Heart left ventricle (tissue), 16 donors: ENCODE data around the gene IL11RA. TPM values are rescaled to one million over a fixed set of nuclear protein-coding genes. Genes with fewer than 3 reads are reported as not detected.

Experiments
- ATAC-seq, 4 donors: fragments of 200-7000 bp; cut with Tn5 transposase; one replicate each; pipeline ENCODE4 v1.9.1; 2020 to 2022; ENCODE audit warnings: moderate library complexity in 4 of 4, mild to moderate bottlenecking in 3 of 4, moderate number of reproducible peaks in 1 of 4
- DNase-seq, 5 donors: peaks; one replicate each; pipeline ENCODE4 v3.0.0-alpha.2; 2020
- H3K27ac ChIP-seq, 12 donors: fragments of 200-600 bp; sonication (generic) in 4 of 12; one replicate each; pipeline versions ENCODE4 v1.5.0 to v1.8.0; 2016 to 2022; ENCODE audit warnings: mild to moderate bottlenecking in 2 of 12
- H3K27me3 ChIP-seq, 9 donors: fragments of 200-600 bp; sonication (generic) in 2 of 9; one replicate each; pipeline versions ENCODE4 v1.5.1 to v1.8.0; 2016 to 2022; ENCODE audit warnings: mild to moderate bottlenecking in 3 of 9
- H3K36me3 ChIP-seq, 9 donors: fragments of 200-600 bp; sonication (generic) in 2 of 9; one replicate each; pipeline versions ENCODE4 v1.5.0 to v1.8.0; 2018 to 2022; ENCODE audit warnings: mild to moderate bottlenecking in 2 of 9
- H3K4me1 ChIP-seq, 12 donors: fragments of 200-600 bp; sonication (generic) in 4 of 12; one replicate each; pipeline versions ENCODE4 v1.5.0 to v1.8.0; 2016 to 2022; ENCODE audit warnings: mild to moderate bottlenecking in 3 of 12
- H3K4me3 ChIP-seq, 12 donors: fragments of 200-600 bp; sonication (generic) in 4 of 12; one replicate each; pipeline versions ENCODE4 v1.5.0 to v1.8.0; 2017 to 2022; ENCODE audit warnings: mild to moderate bottlenecking in 9 of 12, moderate library complexity in 4 of 12
- H3K9me3 ChIP-seq, 12 donors: fragments of 200-600 bp; sonication (generic) in 4 of 12; one replicate each; pipeline versions ENCODE4 v1.5.0 to v1.8.0; 2016 to 2022; ENCODE audit warnings: mild to moderate bottlenecking in 1 of 12
- CTCF ChIP-seq, 12 donors: fragments of 200-600 bp; sonication (generic) in 4 of 12; IDR thresholded peaks; one replicate each; pipeline versions ENCODE4 v1.5.0 to v1.8.0; 2018 to 2022; ENCODE audit warnings: antibody characterized with exemption in 12 of 12, mild to moderate bottlenecking in 5 of 12
- POLR2A ChIP-seq, 2 donors: fragments of 450-650 bp; IDR thresholded peaks; one replicate each; pipeline ENCODE4 v1.6.1; 2017; ENCODE audit warnings: antibody characterized with exemption in 2 of 2, mild to moderate bottlenecking in 2 of 2, moderate library complexity in 2 of 2
- WGBS, 4 donors: extraction: QIAGEN DNeasy Blood & Tissue Kit in 2 of 4; methylation state at CpG; one replicate each; pipeline versions ENCODE4 v1.1.5 to v1.1.7; 2013 to 2018; 5-methylcytosine and 5-hydroxymethylcytosine counted together
- intact Hi-C, 10 donors: fragments of 100-400 bp; cut with DNase I; formaldehyde crosslinking; loops; one replicate each; pipeline versions ENCODE4 v1.11.1 to v1.14.2; 2022
- polyA plus RNA-seq, 2 donors: library from polyadenylated mRNA; stranded (reverse); fragments of 200-250 nt; gene quantifications; one replicate each; pipeline ENCODE4 v1.2.3, GENCODE V29; 2013
- total RNA-seq, 9 donors: library from RNA; depleted of rRNA in 2 of 9; stranded (reverse); fragments of >200 nt in 2 of 9; fragmentation: NEBNext Ultra II Directional in 3 of 9; extraction: Animal tissue kit (Norgen Biotek cat#: 25700) in 3 of 9; gene quantifications; one replicate each; pipeline versions ENCODE4 v1.1.0 to v1.2.4, GENCODE V29; 2016 to 2023
- donor health status: ischemic (EF 13 %, LVEDD 7.1; RV severe dilation, severe dysfunction).
- donor health status: healthy with polysubstance abuse.
- donor health status: DM: no; HTN: yes; CAD: no.
- donor health status: DM: no; HTN: no; CAD: no.
- donor health status: ischemic (EF 25% LVEDD 6.9; RV normal size, moderate dysfunction).
- donor health status: ischemic (EF 25% LVEDD 5.7; RV mildly dilated, moderate dysfunction).
- donor health status: healthy.
- donor health status: DM: yes; HTN: yes; CAD: no.
- donor health status: ischemic (EF 35%, LVEDD 5.7; RV mildly dilated, moderate dysfunction).
- donor health status: nonischemic (EF 11% LVEDD 7.7; RV severe dilation, severe dysfunction).
- donor health status: DM: yes; HTN: yes; CAD: no.
- donor health status: PGD.
- donor health status: ischemic (EF 29% LVEDD 5.4; RV normal size, mild dysfunction).
- donor health status: nonischemic (EF 23%, LVEDD 6.1; RV moderate dilation, normal function).

Gene IL11RA
- total and polyA plus RNA-seq, 11 donors, result 20.8 to 113 (median 45.5) TPM

GRCh38 chr9:34684816-34685215 is 32.8 kb downstream of the IL11RA start:
- H3K36me3 ChIP-seq, result peaks cover 0 to 3% (median 0%) of the 10 kb centered on the region in 9 donors
- H3K27me3 ChIP-seq, result no peaks in the 10 kb centered on the region
- ATAC-seq (no peak), DNase-seq (no peak)
- TF ChIP-seq POLR2A (IDR thresholded peaks at IDR 0.05) (no peak), CTCF (IDR thresholded peaks at IDR 0.05) (no peak)
- peaks cover 0 to 22% (median 0%) of the 10 kb centered on the region in 12 donors for H3K4me1 ChIP-seq
- no peak overlapping the region for H3K4me3 ChIP-seq
- H3K27ac ChIP-seq, result no peak overlapping the region
- intact Hi-C loops, result no loop called here
- H3K9me3 ChIP-seq, result no peaks in the 10 kb centered on the region
- WGBS, 4 donors, result 88 to 100% (median 94%) methylated on average over 4 of the region's 4 CpGs

GRCh38 chr9:34685591-34685990 is 33.6 kb downstream of the IL11RA start:
- intact Hi-C loops, result no loop called here
- WGBS, 4 donors, result 81 to 96% (median 83%) methylated on average over 3 to 4 of the region's 4 CpGs

GRCh38 chr9:34686231-34686630 is 34.2 kb downstream of the IL11RA start:
- DNase-seq, result no peak
- no peaks in the 10 kb centered on the region for H3K27me3 ChIP-seq
- H3K9me3 ChIP-seq, result no peaks in the 10 kb centered on the region
- no peak overlapping the region for H3K4me3 ChIP-seq
- H3K27ac ChIP-seq, result peak overlapping the region in 1 of 12 donors; percentile 67
- peak in 3 of 4 donors; percentile 22 to 52 (median 45) for ATAC-seq
- 70 to 92% (median 83%) methylated on average over 5 of the region's 5 CpGs for WGBS, 4 donors
- no peak for TF ChIP-seq POLR2A (IDR thresholded peaks at IDR 0.05)
- TF ChIP-seq CTCF (IDR thresholded peaks at IDR 0.05), result no peak
- intact Hi-C loops, result no loop called here
- H3K4me1 ChIP-seq, result peaks cover 0 to 29% (median 0%) of the 10 kb centered on the region in 12 donors
- H3K36me3 ChIP-seq, result peaks cover 0 to 3% (median 0%) of the 10 kb centered on the region in 9 donors

More at GRCh38 chr9:34685591-34685990, 33.6 kb downstream of the IL11RA start:
- DNase-seq (no peak), ATAC-seq (no peak)
- no peak for TF ChIP-seq POLR2A (IDR thresholded peaks at IDR 0.05)
- no peak for TF ChIP-seq CTCF (IDR thresholded peaks at IDR 0.05)
- Histone ChIP-seq H3K4me3 (no peak overlapping the region), H3K4me1 (peaks cover 0 to 23% (median 0%) of the 10 kb centered on the region in 12 donors), H3K27ac (peak overlapping the region in 1 of 12 donors; percentile 67), H3K9me3 (no peaks in the 10 kb centered on the region), H3K36me3 (peaks cover 0 to 3% (median 0%) of the 10 kb centered on the region in 9 donors), H3K27me3 (no peaks in the 10 kb centered on the region)

- H3K27me3 ChIP-seq, result no peaks in the 10 kb centered on the region
- H3K27ac ChIP-seq, result peak overlapping the region in 1 of 12 donors; percentile 67
- no peak for DNase-seq
- no peak overlapping the region for H3K4me3 ChIP-seq
- H3K9me3 ChIP-seq, result no peaks in the 10 kb centered on the region
- H3K36me3 ChIP-seq, result peaks cover 0 to under 1% (median 0%) of the 10 kb centered on the region in 9 donors
- no peak for TF ChIP-seq POLR2A (IDR thresholded peaks at IDR 0.05)
- no peak for TF ChIP-seq CTCF (IDR thresholded peaks at IDR 0.05)
- intact Hi-C loops, result no loop called here
- peaks cover 0 to 33% (median 0%) of the 10 kb centered on the region in 12 donors for H3K4me1 ChIP-seq
- no peak for ATAC-seq
- 44 to 70% (median 56%) methylated on average over 1 of the region's 1 CpG for WGBS, 4 donors
These were observed 34.7 kb downstream of the IL11RA start for GRCh38 chr9:34686732-34687131.
